Panc1 (cell line): Measurements from ENCODE around the gene RXRB. TPM values are rescaled to one million over a fixed set of nuclear protein-coding genes. Genes with fewer than 3 reads are reported as not detected.

Experiments
- ATAC-seq: fragments of 200-7000 bp; cut with Tn5 transposase; 2 replicates; pipeline ENCODE4 v1.9.1; 2020; ENCODE audit warnings: mild to moderate bottlenecking, moderate library complexity
- BruUV-seq: library from RNA; stranded (reverse); fragments of 400-500 nt; replicated peaks from 2 replicates; lab custom pipeline; 2021; lab: Mats Ljungman, UMichigan
- CTCF ChIA-PET: fragments of 300-600 bp; sonication (Branson Sonifier 250); formaldehyde crosslinking; loops from one replicate; lab custom pipeline; 2022; ENCODE audit warnings: antibody characterized with exemption; lab: Charles Lee
- POLR2A ChIA-PET: fragments of 300-600 bp; sonication (Branson Sonifier 250); formaldehyde crosslinking; loops from one replicate; lab custom pipeline; 2022; ENCODE audit warnings: antibody characterized with exemption; lab: Charles Lee
- DNase-seq: peaks from one replicate; pipeline ENCODE4 v3.0.0-alpha.2; 2010; ENCODE audit warnings: low read depth, low spot score
- H3K27ac ChIP-seq: 2 replicates; pipeline ENCODE4 v1.5.1; 2011; ENCODE audit warnings: mild to moderate bottlenecking, low read length, inconsistent platforms
- H3K27me3 ChIP-seq: fragments of 200-500 bp; sonication (Bioruptor generic); 2 replicates; pipeline ENCODE4 v1.6.0; 2014; ENCODE audit warnings: low read length, inconsistent platforms; ENCODE audit not compliant: control insufficient read depth, insufficient read depth
- H3K36me3 ChIP-seq: fragments of 200-500 bp; sonication (Bioruptor generic); 2 replicates; pipeline ENCODE4 v1.5.1; 2014; ENCODE audit warnings: inconsistent platforms, mild to moderate bottlenecking, low read length, moderate library complexity; ENCODE audit not compliant: control insufficient read depth, insufficient read depth
- H3K4me1 ChIP-seq: 2 replicates; pipeline ENCODE4 v1.5.1; 2011; ENCODE audit warnings: inconsistent platforms, mild to moderate bottlenecking, low read length, moderate library complexity; ENCODE audit not compliant: control insufficient read depth, insufficient read depth
- H3K4me3 ChIP-seq, 2 experiments: 2 replicates each; pipeline ENCODE4 v1.5.1; 2011 to 2012; ENCODE audit warnings: low read depth in 2 of 2, low read length in 2 of 2, mild to moderate bottlenecking in 2 of 2, inconsistent platforms in 1 of 2, moderate library complexity in 1 of 2
- H3K9me3 ChIP-seq: fragments of 200-500 bp; sonication (Bioruptor generic); 2 replicates; pipeline ENCODE4 v1.5.1; 2014; ENCODE audit warnings: low read depth, mild to moderate bottlenecking, inconsistent platforms, low read length, moderate library complexity; ENCODE audit not compliant: control insufficient read depth, insufficient read depth
- CTCF ChIP-seq: fragments of 450-650 bp; IDR thresholded peaks from 2 replicates; pipeline ENCODE4 v1.5.1; 2017; ENCODE audit warnings: mild to moderate bottlenecking
- POLR2AphosphoS5 ChIP-seq: IDR thresholded peaks from 2 replicates; pipeline ENCODE4 v1.6.1; 2012; ENCODE audit warnings: mild to moderate bottlenecking, low read depth, low read length, moderate library complexity
- REST ChIP-seq, 2 experiments: IDR thresholded peaks; 2 replicates each; pipeline ENCODE4 v1.6.1; 2011 to 2012; ENCODE audit warnings: low read depth in 2 of 2, control low read depth in 1 of 2, low read length in 1 of 2, mild to moderate bottlenecking in 1 of 2, moderate library complexity in 1 of 2; ENCODE audit not compliant: insufficient read depth in 1 of 2
- SIN3A ChIP-seq: IDR thresholded peaks from 2 replicates; pipeline ENCODE4 v1.6.1; 2012; ENCODE audit warnings: low read depth, mild to moderate bottlenecking, low read length, moderate library complexity, borderline replicate concordance; ENCODE audit not compliant: insufficient read depth
- TCF7L2 ChIP-seq: IDR thresholded peaks from 2 replicates; pipeline ENCODE4 v1.6.1; 2011; ENCODE audit warnings: mild to moderate bottlenecking, low read depth, low read length, inconsistent platforms
- in situ Hi-C: cut with HindIII; loops from 2 replicates; pipeline ENCODE4 v1.10.0; 2016; ENCODE audit warnings: low sequenced_read_pairs, low pct_unique_long_range_greater_than_20kb
- intact Hi-C: fragments of 100-400 bp; cut with micrococcal nuclease; formaldehyde crosslinking; loops from one replicate; pipeline ENCODE4 v1.10.0; 2022; ENCODE audit not compliant: unreplicated experiment
- total RNA-seq: library from RNA; stranded (reverse); gene quantifications from one replicate; pipeline ENCODE4 v1.2.1, GENCODE V29; 2021; ENCODE audit not compliant: unreplicated experiment

The RXRB gene
- total RNA-seq, 1 experiment from 2014 or later = 27.4 TPM

GRCh38 chr6:33209856-33210255 lies 9.4 kb upstream of the RXRB start:
- no TSS peak for BruUV-seq
- ChIA-PET CTCF (no interaction called here), POLR2A (interaction anchor here (1.4 kb wide), 1 partner anchor 238 kb away, joined by 3 read pairs; no protein-coding TSS in a partner anchor)
- H3K4me3 ChIP-seq = no peak overlapping the region
- H3K36me3 ChIP-seq = no peaks in the 10 kb centered on the region; the same call in 1 of the 2 replicates
- intact Hi-C loops (no loop called here), in situ Hi-C loops (no loop called here)
- H3K27ac ChIP-seq = no peak overlapping the region
- H3K4me1 ChIP-seq = peaks cover 34% of the 10 kb centered on the region
- no peaks in the 10 kb centered on the region for H3K9me3 ChIP-seq
- H3K27me3 ChIP-seq = no peaks in the 10 kb centered on the region
- no peak for DNase-seq
- TF ChIP-seq TCF7L2 = no peak
- no peak for TF ChIP-seq CTCF
- no peak for TF ChIP-seq REST (IDR thresholded peaks at IDR 0.05; ENCODE audit: insufficient read depth in 1 of 2, low read depth in 2 of 2, low read length in 1 of 2)
- no peak for TF ChIP-seq SIN3A
- no peak for TF ChIP-seq POLR2AphosphoS5
- no peak for ATAC-seq

GRCh38 chr6:33208091-33208967 lies 7.9 kb upstream of the RXRB start, which contains the start of gene RING1:
TSS of gene RING1 (plus strand) at chr6:33208500. CDS start at chr6:33208823, 323 bp downstream.
- TF ChIP-seq TCF7L2 (no peak), SIN3A (peak; percentile 93; the same call in 1 of the 2 replicates), CTCF (no peak), REST (IDR thresholded peaks at IDR 0.05; ENCODE audit: insufficient read depth in 1 of 2, low read depth in 2 of 2, low read length in 1 of 2) (0 out of 4 replicates have a peak, but pooled peaks of 1 of the 2 experiments have one; percentile 57), POLR2AphosphoS5 (peak; percentile 67)
- peak within 1 kb of the TSS; percentile 84 to 92 for H3K4me3 ChIP-seq
- DNase-seq = no peak
- in situ Hi-C loops = no loop called here
- ChIA-PET POLR2A (interaction anchor here (0.5 to 1.4 kb wide), 3 partner anchors 10 to 236 kb away, joined by 3 to 9 read pairs (median 6); no protein-coding TSS in a partner anchor), CTCF (interaction anchor here (0.7 kb wide), 1 partner anchor 30 kb away, joined by 3 read pairs; no protein-coding TSS in a partner anchor)
- H3K27ac ChIP-seq = peak within 1 kb of the TSS; percentile 95
- ATAC-seq = peak; percentile 69
- BruUV-seq = no TSS peak
- no peaks in the 10 kb centered on the region for H3K27me3 ChIP-seq
- no peaks in the 10 kb centered on the region for H3K9me3 ChIP-seq
- H3K4me1 ChIP-seq = peaks cover 39% of the 10 kb centered on the region
- H3K36me3 ChIP-seq = no peaks in the 10 kb centered on the region; the same call in 1 of the 2 replicates
- intact Hi-C loops = no loop called here
